ENCODE results near the gene DCUN1D2. TPM values are rescaled to one million over a fixed set of nuclear protein-coding genes. Genes with fewer than 3 reads are reported as not detected.
A peak's percentile ranks its signal among the peaks of the same experiment; 100 is the strongest.

DCUN1D2 gene
- total and polyA plus RNA-seq, 10 of the 15 experiments (the other 5 are each of a cell fraction or from before 2014, with no cell fraction given): 2.5 to 23.6 (median 9.3) TPM

- TF ChIP-seq, protein P1, sequence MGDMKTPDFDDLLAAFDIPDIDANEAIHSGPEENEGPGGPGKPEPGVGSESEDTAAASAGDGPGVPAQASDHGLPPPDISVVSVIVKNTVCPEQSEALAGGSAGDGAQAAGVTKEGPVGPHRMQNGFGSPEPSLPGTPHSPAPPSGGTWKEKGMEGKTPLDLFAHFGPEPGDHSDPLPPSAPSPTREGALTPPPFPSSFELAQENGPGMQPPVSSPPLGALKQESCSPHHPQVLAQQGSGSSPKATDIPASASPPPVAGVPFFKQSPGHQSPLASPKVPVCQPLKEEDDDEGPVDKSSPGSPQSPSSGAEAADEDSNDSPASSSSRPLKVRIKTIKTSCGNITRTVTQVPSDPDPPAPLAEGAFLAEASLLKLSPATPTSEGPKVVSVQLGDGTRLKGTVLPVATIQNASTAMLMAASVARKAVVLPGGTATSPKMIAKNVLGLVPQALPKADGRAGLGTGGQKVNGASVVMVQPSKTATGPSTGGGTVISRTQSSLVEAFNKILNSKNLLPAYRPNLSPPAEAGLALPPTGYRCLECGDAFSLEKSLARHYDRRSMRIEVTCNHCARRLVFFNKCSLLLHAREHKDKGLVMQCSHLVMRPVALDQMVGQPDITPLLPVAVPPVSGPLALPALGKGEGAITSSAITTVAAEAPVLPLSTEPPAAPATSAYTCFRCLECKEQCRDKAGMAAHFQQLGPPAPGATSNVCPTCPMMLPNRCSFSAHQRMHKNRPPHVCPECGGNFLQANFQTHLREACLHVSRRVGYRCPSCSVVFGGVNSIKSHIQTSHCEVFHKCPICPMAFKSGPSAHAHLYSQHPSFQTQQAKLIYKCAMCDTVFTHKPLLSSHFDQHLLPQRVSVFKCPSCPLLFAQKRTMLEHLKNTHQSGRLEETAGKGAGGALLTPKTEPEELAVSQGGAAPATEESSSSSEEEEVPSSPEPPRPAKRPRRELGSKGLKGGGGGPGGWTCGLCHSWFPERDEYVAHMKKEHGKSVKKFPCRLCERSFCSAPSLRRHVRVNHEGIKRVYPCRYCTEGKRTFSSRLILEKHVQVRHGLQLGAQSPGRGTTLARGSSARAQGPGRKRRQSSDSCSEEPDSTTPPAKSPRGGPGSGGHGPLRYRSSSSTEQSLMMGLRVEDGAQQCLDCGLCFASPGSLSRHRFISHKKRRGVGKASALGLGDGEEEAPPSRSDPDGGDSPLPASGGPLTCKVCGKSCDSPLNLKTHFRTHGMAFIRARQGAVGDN (IDR thresholded peaks at IDR 0.05): no peak
- TF ChIP-seq EZH2 (IDR thresholded peaks at IDR 0.05; ENCODE audit: borderline replicate concordance, control insufficient read depth, low read depth, low read length): no peak
- no peak for TF ChIP-seq ZNF24 (IDR thresholded peaks at IDR 0.05)
- no peak for TF ChIP-seq CHD4 (IDR thresholded peaks at IDR 0.05)
- no peak for TF ChIP-seq DPF2 (IDR thresholded peaks at IDR 0.05)
- no peak for TF ChIP-seq TAF1 (IDR thresholded peaks at IDR 0.05; ENCODE audit: borderline replicate concordance, low read depth, low read length)
- TF ChIP-seq YBX1 (IDR thresholded peaks at IDR 0.05): no peak
- TF ChIP-seq, protein P2, sequence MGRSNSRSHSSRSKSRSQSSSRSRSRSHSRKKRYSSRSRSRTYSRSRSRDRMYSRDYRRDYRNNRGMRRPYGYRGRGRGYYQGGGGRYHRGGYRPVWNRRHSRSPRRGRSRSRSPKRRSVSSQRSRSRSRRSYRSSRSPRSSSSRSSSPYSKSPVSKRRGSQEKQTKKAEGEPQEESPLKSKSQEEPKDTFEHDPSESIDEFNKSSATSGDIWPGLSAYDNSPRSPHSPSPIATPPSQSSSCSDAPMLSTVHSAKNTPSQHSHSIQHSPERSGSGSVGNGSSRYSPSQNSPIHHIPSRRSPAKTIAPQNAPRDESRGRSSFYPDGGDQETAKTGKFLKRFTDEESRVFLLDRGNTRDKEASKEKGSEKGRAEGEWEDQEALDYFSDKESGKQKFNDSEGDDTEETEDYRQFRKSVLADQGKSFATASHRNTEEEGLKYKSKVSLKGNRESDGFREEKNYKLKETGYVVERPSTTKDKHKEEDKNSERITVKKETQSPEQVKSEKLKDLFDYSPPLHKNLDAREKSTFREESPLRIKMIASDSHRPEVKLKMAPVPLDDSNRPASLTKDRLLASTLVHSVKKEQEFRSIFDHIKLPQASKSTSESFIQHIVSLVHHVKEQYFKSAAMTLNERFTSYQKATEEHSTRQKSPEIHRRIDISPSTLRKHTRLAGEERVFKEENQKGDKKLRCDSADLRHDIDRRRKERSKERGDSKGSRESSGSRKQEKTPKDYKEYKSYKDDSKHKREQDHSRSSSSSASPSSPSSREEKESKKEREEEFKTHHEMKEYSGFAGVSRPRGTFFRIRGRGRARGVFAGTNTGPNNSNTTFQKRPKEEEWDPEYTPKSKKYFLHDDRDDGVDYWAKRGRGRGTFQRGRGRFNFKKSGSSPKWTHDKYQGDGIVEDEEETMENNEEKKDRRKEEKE (IDR thresholded peaks at IDR 0.05): no peak
- no peak for TF ChIP-seq ZNF622 (IDR thresholded peaks at IDR 0.05)
- TF ChIP-seq, protein P3, sequence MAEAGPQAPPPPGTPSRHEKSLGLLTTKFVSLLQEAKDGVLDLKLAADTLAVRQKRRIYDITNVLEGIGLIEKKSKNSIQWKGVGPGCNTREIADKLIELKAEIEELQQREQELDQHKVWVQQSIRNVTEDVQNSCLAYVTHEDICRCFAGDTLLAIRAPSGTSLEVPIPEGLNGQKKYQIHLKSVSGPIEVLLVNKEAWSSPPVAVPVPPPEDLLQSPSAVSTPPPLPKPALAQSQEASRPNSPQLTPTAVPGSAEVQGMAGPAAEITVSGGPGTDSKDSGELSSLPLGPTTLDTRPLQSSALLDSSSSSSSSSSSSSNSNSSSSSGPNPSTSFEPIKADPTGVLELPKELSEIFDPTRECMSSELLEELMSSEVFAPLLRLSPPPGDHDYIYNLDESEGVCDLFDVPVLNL (IDR thresholded peaks at IDR 0.05; ENCODE audit: low read depth, low read length): no peak
- TF ChIP-seq ZZZ3 (IDR thresholded peaks at IDR 0.05; ENCODE audit: control insufficient read depth, insufficient read length, low read depth): no peak
- TF ChIP-seq MXI1 (IDR thresholded peaks at IDR 0.05; ENCODE audit: low read depth, low read length): no peak
- no peak for TF ChIP-seq ZNF217 (IDR thresholded peaks at IDR 0.05)
- no peak for TF ChIP-seq RB1 (IDR thresholded peaks at IDR 0.05; ENCODE audit: borderline replicate concordance)
- no peak for TF ChIP-seq SREBF1 (IDR thresholded peaks at IDR 0.05; ENCODE audit: low read length)
- TF ChIP-seq MEF2B (IDR thresholded peaks at IDR 0.05; ENCODE audit: partially characterized antibody, poor library complexity, severe bottlenecking): no peak
- TF ChIP-seq IRF3 (IDR thresholded peaks at IDR 0.05): no peak
- TF ChIP-seq YY1 (IDR thresholded peaks at IDR 0.05; ENCODE audit: low read depth, low read length): peak; percentile 33; the same call in 1 of the 2 replicates
- TF ChIP-seq CHD2 (IDR thresholded peaks at IDR 0.05; ENCODE audit: borderline replicate concordance, low read depth, low read length): no peak
These were observed 41.4 kb downstream of the DCUN1D2 start (continued) for GRCh38 chr13:113448885-113449692.
